PC-9 (cell line): ENCODE data around the gene SMIM10.

Source experiments
- CTCF ChIP-seq: fragments of 200-600 bp; sonication (generic); conservative IDR thresholded peaks from 2 replicates; pipeline ENCODE4 v1.6.1; 2017; ENCODE audit warnings: mixed run types, antibody characterized with exemption, mild to moderate bottlenecking, moderate library complexity
- EZH2 ChIP-seq: fragments of 200-600 bp; sonication (generic); IDR thresholded peaks from 2 replicates; pipeline ENCODE4 v1.8.0; 2017; ENCODE audit warnings: antibody characterized with exemption, low read depth

DNA sequence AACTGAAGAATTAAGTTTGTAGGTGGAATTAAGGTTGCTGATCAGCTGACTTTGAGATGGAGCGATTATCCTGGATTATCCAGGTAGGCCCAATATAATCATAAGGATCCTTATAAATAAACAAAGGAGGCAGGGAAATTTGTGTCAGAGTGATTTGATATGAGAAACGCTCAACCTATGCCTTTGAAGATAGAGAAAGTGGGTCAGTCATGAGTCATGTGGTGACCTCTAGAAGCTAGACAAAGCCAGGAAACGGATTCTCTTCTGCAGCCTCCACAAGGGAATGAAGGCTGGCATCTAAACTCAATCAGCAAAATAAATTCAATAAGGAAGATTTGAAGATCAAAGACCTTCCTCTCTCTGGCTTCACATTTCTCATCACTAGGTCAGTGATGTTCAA is 41.5 kb upstream of the SMIM10 start:
- TF ChIP-seq EZH2 (no peak), CTCF (no peak)
